ENCODE results near the gene LDB1.

LDB1 gene

GRCh38 chr10:102132563-102133372 lies 12.6 kb upstream of the LDB1 start, which contains the start of gene PPRC1:
TSS of gene PPRC1 (plus strand) at chr10:102133040. CDS start at chr10:102133069, 29 bp downstream.
- TF ChIP-seq JUND (IDR thresholded peaks at IDR 0.05; ENCODE audit: low read depth) = no peak
- in situ Hi-C loops (cut with HindIII; ENCODE audit: low pct_unique_long_range_greater_than_20kb, low sequenced_read_pairs) = no loop called here
- peak; percentile 98 to 99 for DNase-seq (ENCODE audit: low read depth in 1 of 2, low spot score in 1 of 2)

- TF ChIP-seq JUND (IDR thresholded peaks at IDR 0.05; ENCODE audit: low read depth) = no peak
- DNase-seq (ENCODE audit: low read depth in 1 of 2, low spot score in 1 of 2) = no peak
- in situ Hi-C loops (cut with HindIII; ENCODE audit: low pct_unique_long_range_greater_than_20kb, low sequenced_read_pairs) = no loop called here
Observed at GRCh38 chr10:102132193-102132562, 12.0 kb upstream of the LDB1 start.

- in situ Hi-C loops (cut with HindIII; ENCODE audit: low pct_unique_long_range_greater_than_20kb, low sequenced_read_pairs) = no loop called here
- DNase-seq (ENCODE audit: low read depth in 1 of 2, low spot score in 1 of 2) = no peak
- TF ChIP-seq JUND (IDR thresholded peaks at IDR 0.05; ENCODE audit: low read depth) = no peak
Observed at GRCh38 chr10:102131286-102132170, 11.4 kb upstream of the LDB1 start.

- no peak for DNase-seq (ENCODE audit: low read depth in 1 of 2, low spot score in 1 of 2)
- TF ChIP-seq JUND (IDR thresholded peaks at IDR 0.05; ENCODE audit: low read depth) = no peak
- in situ Hi-C loops (cut with HindIII; ENCODE audit: low pct_unique_long_range_greater_than_20kb, low sequenced_read_pairs) = no loop called here
Observed at GRCh38 chr10:102123223-102123622, 3.1 kb upstream of the LDB1 start.

GRCh38 chr10:102122450-102122849 lies 2.3 kb upstream of the LDB1 start:
- in situ Hi-C loops (cut with HindIII; ENCODE audit: low pct_unique_long_range_greater_than_20kb, low sequenced_read_pairs) = no loop called here

GRCh38 chr10:102121739-102122372 lies 1.7 kb upstream of the LDB1 start:
- DNase-seq (ENCODE audit: low read depth in 1 of 2, low spot score in 1 of 2) = peak; percentile 49 to 68
- no peak for TF ChIP-seq JUND (IDR thresholded peaks at IDR 0.05; ENCODE audit: low read depth)
- in situ Hi-C loops (cut with HindIII; ENCODE audit: low pct_unique_long_range_greater_than_20kb, low sequenced_read_pairs) = no loop called here

More at GRCh38 chr10:102122450-102122849, 2.3 kb upstream of the LDB1 start:
- no peak for TF ChIP-seq JUND (IDR thresholded peaks at IDR 0.05; ENCODE audit: low read depth)
- peak in 1 of 2 experiments; percentile 71 for DNase-seq (ENCODE audit: low read depth in 1 of 2, low spot score in 1 of 2)

GRCh38 chr10:102120991-102121738 lies 997 bp upstream of the LDB1 start:
- no peak for TF ChIP-seq JUND (IDR thresholded peaks at IDR 0.05; ENCODE audit: low read depth)
- in situ Hi-C loops (cut with HindIII; ENCODE audit: low pct_unique_long_range_greater_than_20kb, low sequenced_read_pairs) = no loop called here
- peak; percentile 57 to 89 for DNase-seq (ENCODE audit: low read depth in 1 of 2, low spot score in 1 of 2)

GRCh38 chr10:102119417-102120141 lies 589 bp downstream of the LDB1 start:
- TF ChIP-seq JUND (IDR thresholded peaks at IDR 0.05; ENCODE audit: low read depth) = no peak
- DNase-seq (ENCODE audit: low read depth in 1 of 2, low spot score in 1 of 2) = peak; percentile 97
- in situ Hi-C loops (cut with HindIII; ENCODE audit: low pct_unique_long_range_greater_than_20kb, low sequenced_read_pairs) = no loop called here

- DNase-seq (ENCODE audit: low read depth in 1 of 2, low spot score in 1 of 2) = peak in 1 of 2 experiments; percentile 62
- in situ Hi-C loops (cut with HindIII; ENCODE audit: low pct_unique_long_range_greater_than_20kb, low sequenced_read_pairs) = no loop called here
- TF ChIP-seq JUND (IDR thresholded peaks at IDR 0.05; ENCODE audit: low read depth) = no peak
Observed at GRCh38 chr10:102118867-102119266, 1.3 kb downstream of the LDB1 start.

GRCh38 chr10:102117391-102118159 lies 2.6 kb downstream of the LDB1 start:
- peak in 1 of 2 experiments; percentile 92 for DNase-seq (ENCODE audit: low read depth in 1 of 2, low spot score in 1 of 2)
- no peak for TF ChIP-seq JUND (IDR thresholded peaks at IDR 0.05; ENCODE audit: low read depth)
- in situ Hi-C loops (cut with HindIII; ENCODE audit: low pct_unique_long_range_greater_than_20kb, low sequenced_read_pairs) = no loop called here

- no peak for TF ChIP-seq JUND (IDR thresholded peaks at IDR 0.05; ENCODE audit: low read depth)
- in situ Hi-C loops (cut with HindIII; ENCODE audit: low pct_unique_long_range_greater_than_20kb, low sequenced_read_pairs) = no loop called here
- DNase-seq (ENCODE audit: low read depth in 1 of 2, low spot score in 1 of 2) = no peak
Observed at GRCh38 chr10:102116656-102117055, 3.5 kb downstream of the LDB1 start.

Measured in T47D (cell line).